GM12875 (cell line): ENCODE results near the gene SRPK1.

ENCODE experiments used
- H3K4me3 ChIP-seq: one replicate; pipeline ENCODE4 v1.5.1; 2011; ENCODE audit warnings: low read depth, low read length, control low read depth
- TF ChIP-seq, protein P1 (sequence below): IDR thresholded peaks from 2 replicates; pipeline ENCODE4 v1.5.1; 2011; ENCODE audit warnings: low read depth, mild to moderate bottlenecking, control low read depth, inconsistent platforms, low read length, moderate library complexity, borderline replicate concordance; ENCODE audit not compliant: insufficient read depth

SRPK1 gene

GRCh38 chr6:35804996-35805736 is 115.7 kb downstream of the SRPK1 start, which contains the start of gene LHFPL5:
Gene LHFPL5 (plus strand): TSS chr6:35805352. CDS start chr6:35805671, 319 bp downstream.
- TF ChIP-seq, protein P1, sequence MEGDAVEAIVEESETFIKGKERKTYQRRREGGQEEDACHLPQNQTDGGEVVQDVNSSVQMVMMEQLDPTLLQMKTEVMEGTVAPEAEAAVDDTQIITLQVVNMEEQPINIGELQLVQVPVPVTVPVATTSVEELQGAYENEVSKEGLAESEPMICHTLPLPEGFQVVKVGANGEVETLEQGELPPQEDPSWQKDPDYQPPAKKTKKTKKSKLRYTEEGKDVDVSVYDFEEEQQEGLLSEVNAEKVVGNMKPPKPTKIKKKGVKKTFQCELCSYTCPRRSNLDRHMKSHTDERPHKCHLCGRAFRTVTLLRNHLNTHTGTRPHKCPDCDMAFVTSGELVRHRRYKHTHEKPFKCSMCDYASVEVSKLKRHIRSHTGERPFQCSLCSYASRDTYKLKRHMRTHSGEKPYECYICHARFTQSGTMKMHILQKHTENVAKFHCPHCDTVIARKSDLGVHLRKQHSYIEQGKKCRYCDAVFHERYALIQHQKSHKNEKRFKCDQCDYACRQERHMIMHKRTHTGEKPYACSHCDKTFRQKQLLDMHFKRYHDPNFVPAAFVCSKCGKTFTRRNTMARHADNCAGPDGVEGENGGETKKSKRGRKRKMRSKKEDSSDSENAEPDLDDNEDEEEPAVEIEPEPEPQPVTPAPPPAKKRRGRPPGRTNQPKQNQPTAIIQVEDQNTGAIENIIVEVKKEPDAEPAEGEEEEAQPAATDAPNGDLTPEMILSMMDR, result no peak
- H3K4me3 ChIP-seq, result no peak within 1 kb of the TSS

- TF ChIP-seq, protein P1, result no peak
- H3K4me3 ChIP-seq, result no peak overlapping the region
These were observed 119.8 kb downstream of the SRPK1 start for GRCh38 chr6:35801148-35801547.

DNA sequence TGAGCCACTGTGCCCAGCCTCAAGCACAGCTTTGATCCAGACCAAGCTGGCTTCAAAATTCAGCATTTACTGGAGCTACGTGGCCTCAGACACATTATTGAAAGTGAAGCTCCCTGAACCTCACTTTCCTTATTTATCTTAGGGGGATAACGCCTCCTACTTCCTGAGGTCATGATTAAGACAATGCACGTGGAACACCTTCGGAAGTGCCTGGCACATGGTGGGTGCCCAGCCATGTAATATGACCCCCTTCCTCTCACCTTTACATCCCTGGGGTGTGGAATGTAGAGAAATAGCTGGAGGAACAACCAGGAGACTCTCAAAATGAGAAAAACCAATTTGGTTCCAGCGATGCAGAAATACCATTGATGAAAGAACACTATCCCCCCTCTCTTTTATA is 122.2 kb downstream of the SRPK1 start:
- TF ChIP-seq, protein P1, result no peak
- H3K4me3 ChIP-seq, result no peak overlapping the region

- TF ChIP-seq, protein P1, result no peak
- no peak overlapping the region for H3K4me3 ChIP-seq
These were observed 122.9 kb downstream of the SRPK1 start for GRCh38 chr6:35797837-35798526.

GRCh38 chr6:35796236-35796635 is 124.7 kb downstream of the SRPK1 start:
- TF ChIP-seq, protein P1, result no peak
- no peak overlapping the region for H3K4me3 ChIP-seq

DNA sequence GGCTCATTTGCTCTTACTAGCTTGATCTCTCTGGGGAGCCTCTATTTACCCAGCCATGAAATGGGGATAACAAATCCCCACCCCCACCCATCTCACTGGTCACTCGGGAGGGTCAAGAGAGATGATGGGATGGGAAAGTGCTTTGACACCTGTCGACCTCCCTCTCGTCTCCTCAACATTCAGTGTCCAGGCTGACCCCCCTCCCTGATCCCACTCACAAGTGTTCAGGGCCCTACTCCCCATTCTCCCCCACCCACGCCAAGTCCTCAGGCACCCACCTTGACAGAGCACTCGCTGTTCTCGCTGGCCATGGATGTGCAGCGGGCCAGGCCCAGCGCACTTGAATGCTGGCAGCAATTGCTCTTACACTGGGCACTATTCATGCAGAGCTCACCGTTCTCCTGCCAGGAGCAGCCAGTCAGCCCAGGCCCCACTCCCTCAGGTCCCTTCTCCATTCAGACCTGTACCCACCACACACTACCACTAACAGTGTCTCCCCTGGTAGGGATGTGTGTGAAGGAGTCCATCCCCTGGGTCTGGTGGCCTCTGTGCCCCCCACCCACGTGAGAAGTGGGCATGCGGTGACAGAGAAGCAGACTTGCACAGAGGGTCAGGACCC is 125.3 kb downstream of the SRPK1 start:
- TF ChIP-seq, protein P1, result no peak
- no peak overlapping the region for H3K4me3 ChIP-seq
